Measurements from ENCODE around the gene C1orf198.

DNA sequence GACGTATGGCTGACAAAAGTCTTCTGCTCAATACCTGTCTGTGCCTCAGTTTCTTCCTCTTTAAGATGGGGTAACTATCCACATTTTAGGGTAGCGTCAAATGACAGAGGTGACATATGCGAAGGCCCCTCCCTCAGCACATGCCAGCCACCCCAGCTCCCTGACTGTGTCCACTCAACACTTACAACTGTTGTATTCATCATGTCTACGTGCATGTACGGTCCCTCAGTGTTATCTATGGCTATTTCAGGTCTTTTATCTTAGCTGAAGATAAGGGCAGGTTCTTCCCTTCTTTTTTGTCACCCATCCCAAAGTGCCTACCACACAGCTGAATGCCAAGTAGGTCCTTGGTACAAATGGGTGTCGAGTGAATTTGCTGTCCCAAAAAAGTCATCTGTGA, 8.3 kb upstream of the C1orf198 start:
- no peak for TF ChIP-seq YY1 (IDR thresholded peaks at IDR 0.05; ENCODE audit: extremely low read depth, insufficient replicate concordance, low read depth, low read length)
- no peak for TF ChIP-seq POLR2A (IDR thresholded peaks at IDR 0.05; ENCODE audit: borderline replicate concordance, extremely low read depth, insufficient read depth, insufficient read length)
- no peak for TF ChIP-seq ELF1 (IDR thresholded peaks at IDR 0.05; ENCODE audit: borderline replicate concordance, low read depth)
- TF ChIP-seq, protein P1, sequence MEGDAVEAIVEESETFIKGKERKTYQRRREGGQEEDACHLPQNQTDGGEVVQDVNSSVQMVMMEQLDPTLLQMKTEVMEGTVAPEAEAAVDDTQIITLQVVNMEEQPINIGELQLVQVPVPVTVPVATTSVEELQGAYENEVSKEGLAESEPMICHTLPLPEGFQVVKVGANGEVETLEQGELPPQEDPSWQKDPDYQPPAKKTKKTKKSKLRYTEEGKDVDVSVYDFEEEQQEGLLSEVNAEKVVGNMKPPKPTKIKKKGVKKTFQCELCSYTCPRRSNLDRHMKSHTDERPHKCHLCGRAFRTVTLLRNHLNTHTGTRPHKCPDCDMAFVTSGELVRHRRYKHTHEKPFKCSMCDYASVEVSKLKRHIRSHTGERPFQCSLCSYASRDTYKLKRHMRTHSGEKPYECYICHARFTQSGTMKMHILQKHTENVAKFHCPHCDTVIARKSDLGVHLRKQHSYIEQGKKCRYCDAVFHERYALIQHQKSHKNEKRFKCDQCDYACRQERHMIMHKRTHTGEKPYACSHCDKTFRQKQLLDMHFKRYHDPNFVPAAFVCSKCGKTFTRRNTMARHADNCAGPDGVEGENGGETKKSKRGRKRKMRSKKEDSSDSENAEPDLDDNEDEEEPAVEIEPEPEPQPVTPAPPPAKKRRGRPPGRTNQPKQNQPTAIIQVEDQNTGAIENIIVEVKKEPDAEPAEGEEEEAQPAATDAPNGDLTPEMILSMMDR (IDR thresholded peaks at IDR 0.05 in 2 of 3, conservative IDR thresholded peaks at IDR 0.05 in 1 of 3; ENCODE audit: borderline replicate concordance in 1 of 3, insufficient read depth in 1 of 3, low read depth in 2 of 3, low read length in 2 of 3) = no peak
- no peak for TF ChIP-seq FOSL1 (IDR thresholded peaks at IDR 0.05; ENCODE audit: low read depth)

Data from HCT116 (cell line).